GM18502 (cell line): Measurements from ENCODE around the gene LRP1.

ENCODE experiments used
- ATAC-seq: cut with Tn5 transposase; IDR thresholded peaks from one replicate; pipeline ENCODE4 v1.9.1; 2021; ENCODE audit warnings: mild to moderate bottlenecking; ENCODE audit not compliant: unreplicated experiment, poor library complexity

Gene LRP1

GRCh38 chr12:57168058-57168457 lies 39.8 kb downstream of the LRP1 start:
- ATAC-seq = no peak

DNA sequence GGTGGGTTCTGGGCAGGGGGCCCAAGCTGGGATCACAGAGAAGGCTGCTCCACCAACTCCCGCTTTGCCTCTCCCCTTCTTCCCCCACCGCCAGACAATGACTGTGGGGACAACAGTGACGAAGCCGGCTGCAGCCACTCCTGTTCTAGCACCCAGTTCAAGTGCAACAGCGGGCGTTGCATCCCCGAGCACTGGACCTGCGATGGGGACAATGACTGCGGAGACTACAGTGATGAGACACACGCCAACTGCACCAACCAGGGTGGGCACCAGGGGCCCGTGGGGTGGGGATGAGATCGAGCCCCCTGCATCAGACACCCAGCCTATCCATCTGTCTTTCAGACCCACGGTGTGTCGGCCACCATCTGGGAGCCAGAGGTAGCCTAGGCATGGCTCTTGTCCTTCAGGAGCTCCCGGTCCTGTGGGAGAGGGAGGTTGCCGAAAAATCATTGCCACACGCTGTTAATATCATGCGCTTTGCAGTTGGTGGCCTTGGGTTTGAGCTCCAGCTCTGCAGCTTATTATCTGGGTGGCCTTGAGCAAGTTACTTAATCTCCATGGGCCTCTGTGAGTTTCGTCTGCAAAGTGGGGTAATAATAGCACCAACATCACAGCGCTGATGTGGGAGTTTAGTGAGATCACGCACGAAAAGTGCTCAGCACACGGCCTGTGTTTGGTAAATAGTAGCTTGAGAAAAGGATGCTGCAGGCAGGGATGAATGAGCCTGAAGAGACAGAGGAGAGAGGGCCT lies 40.9 kb downstream of the LRP1 start:
- no peak for ATAC-seq

GRCh38 chr12:57169969-57170368 lies 41.7 kb downstream of the LRP1 start:
- ATAC-seq = no peak

DNA sequence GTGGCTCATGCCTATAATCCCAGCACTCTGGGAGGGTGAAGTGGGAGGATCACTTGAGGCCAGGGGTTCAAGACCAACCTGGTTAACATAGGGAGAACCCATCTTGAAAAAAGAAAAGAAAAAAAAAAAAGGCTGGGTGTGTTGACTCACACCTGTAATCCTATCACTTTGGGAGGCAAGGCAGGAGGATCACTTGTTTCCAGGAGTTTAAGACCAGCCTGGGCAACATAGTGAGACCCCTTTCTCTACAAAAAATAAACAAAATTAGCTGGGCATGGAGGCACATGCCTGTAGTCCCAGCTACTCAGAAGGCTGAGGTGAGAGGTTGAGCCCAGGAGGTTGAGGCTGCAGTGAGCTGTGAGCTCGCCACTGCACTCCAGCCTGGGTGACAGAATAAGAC lies 42.1 kb downstream of the LRP1 start:
- no peak for ATAC-seq

- no peak for ATAC-seq
Measured at GRCh38 chr12:57170927-57171326, 42.6 kb downstream of the LRP1 start.

- ATAC-seq = no peak
Measured at GRCh38 chr12:57171668-57172067, 43.4 kb downstream of the LRP1 start.

GRCh38 chr12:57173089-57173488 lies 44.8 kb downstream of the LRP1 start:
- ATAC-seq = no peak

GRCh38 chr12:57173683-57174082 lies 45.4 kb downstream of the LRP1 start:
- no peak for ATAC-seq

DNA sequence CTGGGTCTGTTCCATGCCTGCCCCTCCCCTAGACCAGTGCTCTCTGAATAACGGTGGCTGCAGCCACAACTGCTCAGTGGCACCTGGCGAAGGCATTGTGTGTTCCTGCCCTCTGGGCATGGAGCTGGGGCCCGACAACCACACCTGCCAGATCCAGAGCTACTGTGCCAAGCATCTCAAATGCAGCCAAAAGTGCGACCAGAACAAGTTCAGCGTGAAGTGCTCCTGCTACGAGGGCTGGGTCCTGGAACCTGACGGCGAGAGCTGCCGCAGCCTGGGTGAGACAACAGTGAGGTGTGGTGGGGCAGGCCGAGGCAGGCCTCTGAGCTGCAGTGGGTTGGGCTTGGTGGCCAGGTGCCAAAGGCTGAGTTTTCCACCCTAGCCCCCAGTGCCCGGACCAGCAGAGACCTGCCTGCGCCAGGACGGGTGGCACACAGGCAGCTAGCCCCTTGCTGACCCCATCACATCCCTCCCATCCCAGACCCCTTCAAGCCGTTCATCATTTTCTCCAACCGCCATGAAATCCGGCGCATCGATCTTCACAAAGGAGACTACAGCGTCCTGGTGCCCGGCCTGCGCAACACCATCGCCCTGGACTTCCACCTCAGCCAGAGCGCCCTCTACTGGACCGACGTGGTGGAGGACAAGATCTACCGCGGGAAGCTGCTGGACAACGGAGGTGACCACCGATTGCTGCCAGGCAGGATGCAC lies 47.3 kb downstream of the LRP1 start:
- no peak for ATAC-seq

DNA sequence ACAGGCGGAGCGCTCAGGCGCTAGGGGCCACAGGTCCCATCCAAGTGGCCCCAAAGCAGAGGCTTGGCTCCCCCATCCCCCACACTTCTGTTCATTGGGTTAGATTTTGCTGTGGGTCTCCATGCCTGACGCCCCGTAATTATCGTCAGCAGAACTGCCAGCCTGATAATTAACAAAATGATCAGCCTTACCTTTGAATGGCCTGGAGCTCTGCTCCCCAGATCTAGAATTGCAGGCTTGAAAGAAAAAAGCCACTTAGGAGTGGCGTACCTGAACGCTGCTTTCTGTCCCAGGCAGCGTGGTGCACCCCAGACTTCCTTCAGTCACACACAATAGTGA lies 47.8 kb downstream of the LRP1 start:
- no peak for ATAC-seq

GRCh38 chr12:57176846-57177245 lies 48.6 kb downstream of the LRP1 start:
- ATAC-seq = no peak

DNA sequence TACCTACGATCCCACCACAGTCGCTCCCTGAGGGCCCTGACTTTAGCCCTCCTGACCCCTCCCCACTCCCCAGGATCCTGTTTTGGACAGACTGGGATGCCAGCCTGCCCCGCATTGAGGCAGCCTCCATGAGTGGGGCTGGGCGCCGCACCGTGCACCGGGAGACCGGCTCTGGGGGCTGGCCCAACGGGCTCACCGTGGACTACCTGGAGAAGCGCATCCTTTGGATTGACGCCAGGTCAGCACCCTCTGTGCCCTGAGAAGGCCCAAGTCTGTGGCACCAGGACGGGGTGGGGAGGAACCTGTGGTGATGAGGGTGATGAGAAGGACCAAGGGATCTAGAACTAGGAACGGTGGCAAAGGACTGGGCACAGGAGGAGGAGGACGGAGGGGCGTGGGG lies 49.1 kb downstream of the LRP1 start:
- no peak for ATAC-seq

DNA sequence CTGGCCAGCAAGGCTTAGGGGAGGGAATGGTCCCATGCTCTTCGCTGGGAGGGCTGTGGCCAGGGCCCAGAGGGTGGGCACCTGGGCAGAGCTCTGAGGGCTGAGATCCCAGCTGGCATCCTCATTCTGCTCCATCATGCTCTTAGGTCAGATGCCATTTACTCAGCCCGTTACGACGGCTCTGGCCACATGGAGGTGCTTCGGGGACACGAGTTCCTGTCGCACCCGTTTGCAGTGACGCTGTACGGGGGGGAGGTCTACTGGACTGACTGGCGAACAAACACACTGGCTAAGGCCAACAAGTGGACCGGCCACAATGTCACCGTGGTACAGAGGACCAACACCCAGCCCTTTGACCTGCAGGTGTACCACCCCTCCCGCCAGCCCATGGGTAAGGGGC lies 49.9 kb downstream of the LRP1 start:
- no peak for ATAC-seq

- no peak for ATAC-seq
Measured at GRCh38 chr12:57179331-57180086, 51.2 kb downstream of the LRP1 start.

GRCh38 chr12:57180321-57180989 lies 52.2 kb downstream of the LRP1 start:
- no peak for ATAC-seq

DNA sequence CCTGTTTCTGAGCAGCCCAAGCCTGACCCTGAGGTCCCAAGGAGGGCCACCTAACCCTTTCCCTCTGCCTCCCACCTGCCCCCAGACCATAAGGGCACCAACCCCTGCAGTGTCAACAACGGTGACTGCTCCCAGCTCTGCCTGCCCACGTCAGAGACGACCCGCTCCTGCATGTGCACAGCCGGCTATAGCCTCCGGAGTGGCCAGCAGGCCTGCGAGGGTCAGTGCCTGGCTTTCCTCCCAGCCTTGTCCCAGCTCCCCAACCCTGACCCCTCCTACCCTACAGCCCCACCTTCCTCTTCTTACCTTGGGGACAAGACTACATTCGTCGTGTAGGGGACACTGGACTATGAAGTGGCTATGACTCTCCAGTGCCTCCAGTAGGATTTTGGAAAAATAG lies 52.8 kb downstream of the LRP1 start:
- no peak for ATAC-seq

GRCh38 chr12:57181561-57182155 lies 53.4 kb downstream of the LRP1 start:
- ATAC-seq = no peak

DNA sequence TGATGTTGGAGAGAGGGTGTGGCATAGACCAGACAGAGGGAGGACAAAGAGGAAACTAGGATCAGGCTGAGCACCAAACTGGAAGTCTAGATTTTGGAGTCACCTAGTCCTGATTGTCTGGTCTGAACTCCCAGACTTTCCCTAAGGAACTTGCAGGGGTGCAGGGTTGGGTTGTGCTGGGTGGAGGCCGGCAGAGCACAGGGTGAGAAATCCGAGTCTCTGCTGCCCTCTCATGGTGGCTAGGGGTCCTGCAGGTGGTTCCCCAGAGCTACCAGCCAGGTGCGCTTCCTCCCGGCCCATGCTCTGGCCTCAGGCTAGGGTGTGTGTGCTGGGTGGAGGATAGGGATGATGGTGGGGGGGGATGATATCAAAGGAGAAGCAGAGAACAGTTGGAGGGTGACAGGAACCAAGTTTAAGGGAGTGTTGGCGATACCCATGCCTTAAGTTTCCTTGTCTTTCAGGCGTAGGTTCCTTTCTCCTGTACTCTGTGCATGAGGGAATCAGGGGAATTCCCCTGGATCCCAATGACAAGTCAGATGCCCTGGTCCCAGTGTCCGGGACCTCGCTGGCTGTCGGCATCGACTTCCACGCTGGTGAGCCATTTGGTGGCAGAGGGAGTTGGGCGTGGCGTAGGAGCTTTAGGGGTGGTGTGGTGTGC lies 54.8 kb downstream of the LRP1 start:
- peak; percentile 85 for ATAC-seq

DNA sequence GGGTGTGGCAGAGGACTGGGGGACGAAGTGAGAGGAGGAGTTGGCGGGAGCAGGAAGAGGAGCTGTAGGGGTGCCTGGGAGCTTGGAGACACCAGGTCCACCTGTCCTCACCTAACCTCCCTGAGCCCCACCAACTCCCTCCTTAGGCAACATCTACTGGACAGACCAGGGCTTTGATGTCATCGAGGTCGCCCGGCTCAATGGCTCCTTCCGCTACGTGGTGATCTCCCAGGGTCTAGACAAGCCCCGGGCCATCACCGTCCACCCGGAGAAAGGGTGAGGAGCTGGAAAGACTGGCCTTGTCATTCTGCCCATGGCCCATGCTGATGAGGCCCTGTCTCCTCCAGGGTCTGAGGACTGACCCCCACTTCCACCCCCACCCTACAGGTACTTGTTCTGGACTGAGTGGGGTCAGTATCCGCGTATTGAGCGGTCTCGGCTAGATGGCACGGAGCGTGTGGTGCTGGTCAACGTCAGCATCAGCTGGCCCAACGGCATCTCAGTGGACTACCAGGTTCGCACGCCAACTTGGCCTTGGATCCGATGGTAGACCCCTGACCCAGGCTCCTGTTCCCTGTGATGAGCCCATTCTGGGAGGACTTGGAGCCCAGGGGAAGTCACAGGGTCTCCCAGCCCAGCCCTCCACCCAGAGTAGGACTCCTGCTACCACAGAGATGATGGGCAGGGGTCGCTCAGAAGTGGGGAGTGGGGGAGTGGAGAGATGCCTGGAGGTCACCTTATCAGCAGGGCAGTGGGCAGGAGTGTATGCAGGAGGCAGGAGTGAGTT lies 55.8 kb downstream of the LRP1 start:
- ATAC-seq = no peak
